C4-2B (cell line): Measurements from ENCODE around the gene CNTFR.

Experiments used
- ZFX ChIP-seq: fragments of 450-650 bp; IDR thresholded peaks from 2 replicates; pipeline ENCODE4 v1.6.1; 2017
- TF ChIP-seq, protein P1 (sequence below): fragments of 450-650 bp; conservative IDR thresholded peaks from 2 replicates; pipeline ENCODE4 v1.5.1; 2017; ENCODE audit warnings: mild to moderate bottlenecking

DNA sequence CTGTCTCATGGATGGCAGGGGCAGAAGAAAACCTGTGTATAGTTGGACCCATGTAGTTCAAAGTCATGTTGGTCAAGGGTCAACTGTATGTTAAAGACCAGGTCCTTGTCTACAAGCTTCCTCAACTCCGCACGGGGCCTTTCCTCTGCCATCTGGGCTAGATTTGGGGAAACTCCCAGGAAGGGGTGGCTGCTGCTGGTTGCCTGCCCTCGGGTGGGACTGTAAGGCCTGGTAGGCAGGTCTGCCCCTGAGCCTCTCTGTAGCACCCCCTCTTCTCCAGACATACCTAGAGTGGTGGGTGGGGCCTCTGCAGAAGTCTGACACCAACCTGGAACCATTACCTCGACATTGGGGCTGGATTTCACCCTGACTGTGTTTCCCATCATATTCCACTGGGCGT is 82.0 kb downstream of the CNTFR start:
- TF ChIP-seq, protein P1, sequence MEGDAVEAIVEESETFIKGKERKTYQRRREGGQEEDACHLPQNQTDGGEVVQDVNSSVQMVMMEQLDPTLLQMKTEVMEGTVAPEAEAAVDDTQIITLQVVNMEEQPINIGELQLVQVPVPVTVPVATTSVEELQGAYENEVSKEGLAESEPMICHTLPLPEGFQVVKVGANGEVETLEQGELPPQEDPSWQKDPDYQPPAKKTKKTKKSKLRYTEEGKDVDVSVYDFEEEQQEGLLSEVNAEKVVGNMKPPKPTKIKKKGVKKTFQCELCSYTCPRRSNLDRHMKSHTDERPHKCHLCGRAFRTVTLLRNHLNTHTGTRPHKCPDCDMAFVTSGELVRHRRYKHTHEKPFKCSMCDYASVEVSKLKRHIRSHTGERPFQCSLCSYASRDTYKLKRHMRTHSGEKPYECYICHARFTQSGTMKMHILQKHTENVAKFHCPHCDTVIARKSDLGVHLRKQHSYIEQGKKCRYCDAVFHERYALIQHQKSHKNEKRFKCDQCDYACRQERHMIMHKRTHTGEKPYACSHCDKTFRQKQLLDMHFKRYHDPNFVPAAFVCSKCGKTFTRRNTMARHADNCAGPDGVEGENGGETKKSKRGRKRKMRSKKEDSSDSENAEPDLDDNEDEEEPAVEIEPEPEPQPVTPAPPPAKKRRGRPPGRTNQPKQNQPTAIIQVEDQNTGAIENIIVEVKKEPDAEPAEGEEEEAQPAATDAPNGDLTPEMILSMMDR, result no peak
- TF ChIP-seq ZFX, result no peak
